NCI-H82 treated with DMSO at 0.1 percent for 48 hours (cell line): Measurements from ENCODE around the gene TMEM266.

Experiments
- DNase-seq: peaks from one replicate; lab custom pipeline; 2025; ENCODE audit not compliant: unreplicated experiment; lab: John Stamatoyannopoulos, UW

Gene TMEM266

DNA sequence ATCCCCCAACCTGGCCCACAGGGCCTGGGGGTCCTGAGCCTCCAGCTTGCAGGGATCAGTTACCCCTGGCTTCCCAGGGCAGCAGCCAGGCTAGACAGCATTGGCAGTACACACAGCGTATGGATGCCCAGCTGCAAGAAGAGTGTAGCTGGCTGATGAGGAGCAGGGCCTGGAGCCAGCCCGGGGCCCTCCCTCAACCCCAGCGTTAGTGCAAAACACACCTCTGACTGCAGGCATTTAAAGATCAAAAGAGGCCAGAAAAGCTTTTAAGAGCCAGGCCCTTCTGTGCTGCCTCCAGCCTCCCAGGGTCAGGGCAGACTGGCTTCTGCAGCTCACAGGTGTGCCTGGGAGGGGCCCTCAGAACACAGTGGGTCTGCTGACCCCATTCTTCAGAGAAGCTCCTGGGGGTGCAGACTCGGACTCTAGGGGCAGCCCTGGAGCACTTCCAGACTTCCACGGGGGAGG, 140.9 kb downstream of the TMEM266 start:
- DNase-seq: no peak

DNA sequence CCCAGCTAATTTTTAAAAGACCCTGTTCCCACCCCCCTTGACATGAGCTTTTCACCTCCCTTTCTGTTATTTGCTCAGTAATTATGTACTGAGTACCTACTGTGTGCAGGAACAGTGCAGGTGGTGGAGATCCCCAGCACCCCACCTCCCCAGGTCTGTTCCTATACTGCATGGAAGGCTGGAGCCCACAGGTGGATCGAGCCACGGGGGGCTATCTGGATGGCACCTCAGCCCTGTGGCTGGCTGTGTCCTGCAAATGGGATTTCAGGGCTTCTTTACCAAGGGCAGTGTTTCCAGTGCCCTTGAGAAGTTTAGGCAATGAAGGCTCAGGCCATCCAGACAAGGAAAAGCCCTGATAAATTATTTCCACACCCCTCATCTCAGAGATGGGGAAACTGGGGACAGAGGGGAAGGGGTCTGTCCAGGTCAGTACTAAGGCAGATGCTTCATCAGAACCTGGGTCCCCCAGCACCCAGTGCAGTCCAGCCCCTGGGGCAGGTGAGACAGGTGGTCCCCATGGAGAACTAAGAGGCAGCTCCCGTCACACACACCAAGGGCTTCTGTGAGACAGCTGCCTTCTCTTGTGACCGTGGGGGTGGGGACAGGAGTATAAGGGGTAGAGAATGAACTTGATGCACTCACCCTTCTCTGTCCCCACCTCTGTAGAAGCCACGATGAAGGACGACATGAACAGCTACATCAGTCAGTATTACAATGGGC, 141.9 kb downstream of the TMEM266 start:
- DNase-seq: no peak

DNA sequence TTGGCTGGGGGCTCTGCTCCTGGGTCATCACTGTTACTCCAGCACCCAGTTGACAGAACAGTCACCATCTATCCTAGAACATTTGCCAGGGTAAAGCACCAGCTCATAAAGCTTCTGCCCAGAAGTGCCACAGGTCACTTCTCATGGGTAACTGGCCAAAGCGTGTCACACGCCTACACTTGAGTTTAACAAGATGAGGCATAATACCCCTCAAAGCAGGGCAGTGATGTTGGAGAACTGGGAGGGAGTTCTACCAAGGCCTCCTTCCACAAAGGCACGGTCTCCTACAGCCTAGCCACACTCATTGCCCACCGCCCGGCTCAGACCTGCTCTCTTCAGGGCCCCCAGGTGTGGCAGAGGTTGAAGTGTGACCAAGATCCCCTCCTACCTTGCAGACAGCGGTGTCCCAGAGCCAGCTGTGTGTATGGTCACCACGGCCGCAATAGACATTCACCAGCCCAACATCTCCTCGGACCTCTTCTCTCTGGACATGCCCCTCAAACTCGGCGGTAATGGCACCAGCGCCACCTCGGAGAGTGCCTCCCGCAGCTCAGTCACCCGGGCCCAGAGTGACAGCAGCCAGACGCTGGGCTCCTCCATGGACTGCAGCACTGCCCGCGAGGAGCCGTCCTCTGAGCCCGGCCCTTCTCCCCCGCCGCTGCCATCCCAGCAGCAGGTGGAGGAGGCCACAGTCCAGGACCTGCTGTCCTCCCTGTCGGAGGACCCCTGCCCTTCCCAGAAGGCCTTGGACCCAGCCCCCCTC, 143.7 kb downstream of the TMEM266 start:
- no peak for DNase-seq

DNA sequence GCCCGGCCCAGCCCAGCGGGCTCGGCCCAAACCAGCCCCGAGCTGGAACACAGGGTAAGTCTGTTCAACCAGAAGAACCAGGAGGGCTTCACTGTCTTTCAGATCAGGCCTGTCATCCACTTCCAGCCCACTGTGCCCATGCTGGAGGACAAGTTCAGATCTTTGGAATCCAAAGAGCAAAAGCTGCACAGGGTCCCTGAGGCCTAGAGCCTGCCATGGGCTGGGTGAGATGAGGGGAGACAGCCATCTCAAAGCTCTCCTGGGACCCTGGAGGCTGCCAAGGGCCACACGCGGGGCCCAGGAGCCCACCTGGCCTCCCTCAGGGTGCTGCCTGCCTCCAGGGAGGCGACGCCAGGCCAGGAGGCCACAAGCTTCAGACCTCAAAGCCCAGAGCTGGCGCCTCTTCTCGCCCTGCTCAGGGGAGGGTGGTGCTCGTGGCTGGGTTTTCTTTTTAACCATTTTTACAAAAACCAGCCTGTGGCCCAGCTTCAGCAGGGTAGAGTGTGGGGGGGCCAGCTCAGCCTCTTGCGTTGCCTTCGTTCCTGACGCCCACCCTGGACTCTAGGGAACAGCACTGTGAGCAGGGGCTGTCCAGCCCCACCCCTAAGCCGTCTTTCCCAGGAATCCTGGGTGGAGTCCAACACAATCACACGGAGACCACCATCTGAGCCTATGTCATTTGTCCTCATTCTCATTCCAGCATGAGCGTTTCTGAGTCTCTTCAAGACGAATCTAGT, 144.5 kb downstream of the TMEM266 start:
- DNase-seq: no peak

DNA sequence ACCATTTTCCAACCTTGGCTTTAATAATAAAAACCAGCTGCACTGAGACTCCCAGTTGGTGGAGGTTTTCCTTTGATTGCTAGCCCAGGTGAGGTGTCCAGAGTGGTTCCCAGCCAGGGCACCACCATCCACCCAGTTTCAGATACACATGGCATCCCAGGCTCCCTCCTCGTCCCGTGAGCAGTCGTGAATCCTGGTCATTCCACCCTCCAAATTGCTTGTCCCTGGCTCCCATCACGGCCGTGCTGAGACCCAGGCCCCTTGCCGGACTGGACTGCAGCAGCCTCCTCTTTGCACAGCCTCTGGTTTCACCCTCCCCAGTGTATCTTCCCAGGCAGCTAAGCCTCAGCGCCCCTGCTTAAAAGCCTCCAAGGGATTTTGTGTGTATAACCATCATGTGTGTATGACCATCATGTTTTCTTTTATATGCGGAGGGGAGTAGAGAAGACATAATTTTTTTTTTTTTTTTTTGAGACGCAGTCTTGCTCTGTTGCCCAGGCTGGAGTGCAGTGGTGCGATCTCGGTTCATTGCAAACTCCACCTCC, 145.2 kb downstream of the TMEM266 start:
- DNase-seq: no peak

DNA sequence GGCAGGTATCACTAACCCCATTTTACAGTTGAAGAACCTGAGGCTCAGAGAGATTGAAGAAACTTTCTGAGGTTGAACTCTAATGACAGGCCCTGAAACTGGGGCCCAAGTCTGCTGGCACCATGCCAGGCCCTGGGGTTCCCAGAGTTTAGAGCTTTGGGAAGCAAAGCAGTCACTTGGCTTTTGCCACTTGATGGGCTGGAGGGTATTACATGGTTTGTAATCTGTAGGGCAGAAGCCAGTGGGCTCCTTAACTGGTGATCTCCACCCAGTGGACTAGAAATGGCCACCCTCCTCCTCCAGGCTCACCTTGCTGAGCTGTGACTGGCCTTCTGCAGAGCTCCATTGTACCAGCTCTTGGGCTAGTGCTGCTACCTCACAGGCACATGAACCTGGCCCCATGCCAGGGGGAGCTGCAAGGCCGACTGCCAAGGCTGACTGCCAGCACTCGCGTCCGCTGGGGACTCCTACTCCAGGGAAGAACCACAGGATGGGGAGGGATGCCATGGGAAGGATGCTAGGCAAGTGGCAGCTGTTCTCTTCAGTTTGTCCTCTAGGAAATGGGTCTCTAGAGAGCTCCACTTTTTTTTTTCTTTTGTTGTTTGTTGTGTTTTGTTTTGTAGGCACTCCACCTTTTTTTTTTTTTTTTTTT, 146.7 kb downstream of the TMEM266 start:
- DNase-seq: no peak

DNA sequence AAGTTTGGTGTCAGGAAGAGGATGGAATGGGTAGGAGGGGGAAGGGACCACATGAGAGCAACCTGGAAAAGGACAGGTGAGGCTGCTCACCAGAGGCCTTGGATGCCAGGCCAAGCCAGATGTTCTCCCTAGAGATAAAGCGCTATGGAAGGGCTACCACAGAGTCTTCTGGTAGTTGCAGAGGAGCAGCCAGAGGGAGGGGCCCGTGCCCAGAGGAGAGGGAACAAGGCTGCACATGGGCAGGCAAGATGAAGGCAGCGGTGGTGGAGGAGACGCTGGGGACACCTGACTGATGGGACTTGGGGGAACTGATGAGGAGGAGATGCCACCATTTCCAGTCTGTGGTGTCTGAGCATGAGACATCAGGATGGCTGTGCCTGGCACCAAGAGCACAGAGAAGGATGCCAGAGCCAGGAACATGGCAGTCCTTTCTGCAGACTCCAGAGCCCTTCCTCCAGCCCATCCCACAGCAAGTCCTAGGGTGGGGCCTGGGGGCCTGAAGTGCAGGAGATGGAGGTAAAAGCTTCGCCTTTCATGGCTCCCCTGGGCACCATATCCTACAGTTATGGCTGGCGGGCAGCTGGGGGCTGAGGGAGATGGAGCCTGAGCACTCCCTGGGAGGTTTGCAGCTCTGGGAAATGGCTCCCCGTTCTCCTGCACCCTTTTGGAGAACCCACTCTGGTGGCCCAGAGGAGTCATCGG, 148.4 kb downstream of the TMEM266 start:
- no peak for DNase-seq

DNA sequence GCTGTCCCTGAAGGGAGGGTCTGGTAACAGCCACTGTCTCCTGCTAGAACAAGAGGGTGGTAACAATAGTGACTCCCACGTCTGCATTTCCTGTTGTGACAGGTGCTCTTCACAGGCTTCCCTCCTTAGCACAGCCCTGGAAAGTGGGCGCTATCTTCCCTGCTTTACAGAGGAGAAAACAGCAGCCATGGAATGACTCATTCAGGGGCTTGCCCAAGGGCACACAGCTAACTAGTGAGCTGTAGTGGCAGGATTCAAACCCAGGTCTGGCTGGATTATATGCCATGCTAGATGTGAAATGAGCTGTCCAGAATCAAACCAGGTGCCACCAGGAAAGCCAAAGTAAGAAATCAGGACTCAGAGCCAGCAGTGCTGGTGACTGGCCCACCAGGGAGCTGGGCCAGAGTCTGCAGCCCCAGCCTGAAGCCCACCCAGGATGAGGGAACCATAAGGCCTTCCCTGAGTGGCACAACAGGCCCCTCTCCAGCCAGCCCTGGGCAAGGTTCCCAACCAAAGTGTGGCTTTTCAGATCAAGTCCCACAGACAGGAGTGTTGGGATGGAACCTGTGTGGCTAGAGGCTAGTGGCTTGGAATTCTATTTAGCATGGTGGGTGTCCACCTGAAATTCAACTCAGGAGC, 149.1 kb downstream of the TMEM266 start:
- no peak for DNase-seq

DNA sequence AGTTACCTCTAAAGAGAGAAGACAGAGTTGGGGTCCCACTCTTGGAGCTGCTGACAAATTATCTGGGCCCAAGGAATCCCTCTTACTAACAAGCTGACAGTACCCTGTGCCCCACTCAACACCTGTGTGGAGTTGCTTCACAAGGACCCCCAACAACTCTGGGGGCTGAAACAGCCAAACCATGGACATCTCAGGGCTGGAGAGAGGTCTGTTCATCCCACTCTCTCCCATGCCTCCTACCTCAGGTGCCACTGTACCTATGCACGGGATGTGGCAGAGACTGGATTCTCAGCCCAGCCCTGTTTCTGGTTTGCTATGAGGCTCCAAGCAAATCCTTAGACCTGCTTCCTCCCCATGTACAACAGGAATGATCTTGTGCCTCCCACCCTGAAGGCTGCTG, 149.7 kb downstream of the TMEM266 start:
- DNase-seq: no peak

DNA sequence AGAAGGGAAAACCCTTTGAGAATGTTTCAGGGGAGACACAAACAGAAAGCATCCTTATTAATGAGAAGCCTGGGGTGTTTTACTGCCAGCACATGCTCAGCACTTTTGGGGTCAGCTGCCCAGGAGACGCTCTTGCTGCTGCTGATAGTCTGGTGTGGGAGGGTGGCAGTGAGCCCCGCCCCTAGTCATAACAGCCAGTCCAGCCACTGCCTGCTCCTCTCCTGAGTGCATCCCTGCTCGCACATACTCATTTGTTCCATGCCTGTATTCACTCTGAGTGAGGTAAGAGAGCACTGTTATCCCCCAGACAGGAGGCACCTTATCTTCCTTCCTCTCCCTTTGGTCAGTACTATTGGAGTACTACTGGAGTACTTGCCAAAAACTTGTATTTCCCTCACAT, 150.2 kb downstream of the TMEM266 start:
- DNase-seq: no peak

DNA sequence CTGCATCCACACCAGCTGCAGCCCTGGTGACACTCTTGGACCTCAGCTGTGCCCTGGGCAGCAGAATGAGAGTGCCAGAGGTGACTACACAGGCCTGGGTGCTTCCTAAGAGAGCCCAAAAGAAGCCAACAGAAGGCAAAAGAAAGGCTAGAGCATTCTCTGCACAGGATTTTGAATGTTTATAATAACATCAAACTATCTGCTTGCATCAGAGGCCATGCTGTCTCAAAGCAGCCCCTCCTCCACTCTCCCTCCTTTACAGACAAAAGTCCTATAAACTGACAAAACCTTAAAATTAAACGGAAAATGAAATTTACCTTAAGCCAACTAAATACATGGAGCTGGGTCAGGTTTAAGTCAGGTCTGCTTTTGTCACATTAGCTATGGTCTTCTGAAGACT, 155.8 kb downstream of the TMEM266 start:
- no peak for DNase-seq

DNA sequence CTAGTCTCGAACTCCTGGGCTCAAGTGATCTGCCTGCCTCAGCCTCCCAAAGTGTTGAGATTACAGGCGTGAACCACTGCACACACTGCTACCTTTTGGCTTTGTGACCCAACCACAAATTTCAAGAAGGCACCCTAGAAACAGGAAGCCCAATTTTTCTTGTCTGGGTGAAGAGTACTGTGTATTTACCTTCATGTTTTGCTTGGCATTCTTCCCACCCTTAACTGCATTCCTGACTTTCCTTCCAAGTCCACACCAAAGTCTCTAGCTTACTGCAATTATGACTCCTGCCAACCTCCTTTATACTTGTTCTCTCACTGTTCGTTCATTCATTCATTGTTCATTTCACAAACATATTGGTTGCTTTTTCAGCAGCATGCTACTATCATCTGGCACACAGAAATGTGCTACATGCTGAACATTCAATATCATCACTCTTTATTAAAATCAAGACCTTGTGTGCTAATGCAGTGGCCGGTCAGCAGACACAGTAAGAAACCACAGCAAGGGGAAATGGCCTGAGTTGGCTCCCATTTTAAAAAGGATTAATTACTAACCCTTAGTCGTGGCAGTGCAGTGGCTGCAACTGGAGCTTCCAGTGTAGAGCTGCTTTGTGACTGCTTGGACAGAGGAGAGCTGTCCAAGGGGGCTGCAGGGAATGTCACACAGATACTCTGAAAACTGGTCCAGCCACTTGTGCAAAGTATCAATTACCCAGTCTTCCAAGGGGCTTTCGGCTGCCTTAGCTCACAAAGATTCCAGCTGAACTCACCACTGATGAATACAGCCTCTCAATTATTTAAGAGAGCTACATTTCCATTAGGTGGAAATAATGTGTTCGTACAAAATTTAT, 157.5 kb downstream of the TMEM266 start:
- DNase-seq: no peak

DNA sequence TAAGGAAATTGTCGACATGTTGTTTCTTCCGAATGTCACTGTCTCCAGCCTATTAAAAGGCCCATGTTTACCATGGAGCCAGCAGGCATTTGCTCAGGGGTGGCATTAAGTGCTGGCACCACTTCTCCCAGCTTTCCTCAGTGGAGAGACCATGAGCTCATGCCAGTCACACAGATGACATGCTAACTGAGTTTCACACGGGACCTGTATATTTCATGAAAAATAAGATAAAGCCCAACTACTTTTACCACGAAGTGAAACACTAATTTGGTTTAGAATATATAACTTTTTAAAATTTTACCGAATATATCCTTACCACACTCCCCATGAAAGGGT, 158.1 kb downstream of the TMEM266 start:
- DNase-seq: no peak

DNA sequence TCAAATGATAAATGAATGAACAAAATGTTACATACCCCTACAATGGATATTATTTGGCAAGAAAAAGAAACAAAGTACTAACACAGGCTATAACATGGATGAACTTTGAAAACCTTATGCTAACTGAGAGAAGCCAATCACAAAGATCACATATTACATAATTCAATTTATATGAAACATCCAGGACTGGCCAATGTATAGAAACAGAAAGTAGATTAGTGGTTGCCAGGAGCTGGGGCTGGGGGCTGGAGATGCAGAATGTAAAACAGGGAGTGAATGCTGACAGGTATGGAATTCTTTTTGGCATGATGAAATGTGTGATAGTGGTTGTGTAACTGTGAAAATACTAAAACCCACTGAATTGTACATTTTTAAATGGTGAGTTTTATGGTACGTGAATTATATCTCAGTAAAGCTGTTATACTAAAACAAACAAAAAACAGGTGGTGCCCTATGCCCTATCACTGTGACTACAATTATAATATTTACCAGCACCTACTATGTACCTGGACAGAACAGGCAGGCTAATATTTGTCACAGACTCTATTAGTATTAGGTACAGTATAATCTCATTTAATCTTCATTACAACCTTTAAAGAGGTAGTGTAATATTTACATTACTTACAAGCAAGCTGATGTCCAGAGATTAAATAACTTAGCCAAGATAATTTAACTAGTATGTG, 161.4 kb downstream of the TMEM266 start:
- DNase-seq: no peak

DNA sequence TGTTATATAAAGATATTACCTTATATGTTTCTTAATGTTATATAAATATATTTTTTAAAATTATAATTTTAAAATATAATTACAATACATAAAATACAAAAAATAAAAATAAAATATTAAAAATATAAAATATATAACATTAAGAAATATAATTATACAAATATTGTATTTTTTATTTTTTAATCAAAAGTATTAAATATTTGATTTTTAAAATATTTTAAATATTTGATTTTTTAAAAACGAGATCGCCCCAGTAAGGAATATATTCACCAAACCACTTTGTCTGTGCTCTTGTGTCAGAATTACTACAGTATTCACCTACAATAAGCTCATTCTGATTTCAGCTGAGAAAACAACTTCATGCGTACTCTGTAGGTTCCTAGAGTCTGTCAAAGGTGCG, 162.4 kb downstream of the TMEM266 start:
- no peak for DNase-seq

DNA sequence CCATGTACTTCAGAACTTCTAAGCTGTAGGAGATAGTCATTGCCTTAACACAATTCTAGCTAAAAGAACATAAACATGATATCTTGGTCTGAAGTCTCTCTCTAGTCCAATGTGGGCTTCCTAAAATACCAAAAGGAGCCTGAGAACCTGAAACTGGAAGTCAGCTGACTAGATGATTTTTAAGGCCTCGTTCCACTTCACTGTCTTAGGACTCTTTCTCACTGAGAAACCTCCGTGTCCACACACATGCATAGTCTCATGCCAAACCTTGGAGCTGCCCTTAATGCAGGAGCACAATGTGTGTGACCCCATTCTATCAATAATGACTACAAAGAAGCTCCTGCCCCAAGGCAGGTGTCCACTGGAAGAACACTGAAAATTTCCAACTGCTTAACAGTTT, 163.7 kb downstream of the TMEM266 start:
- DNase-seq: no peak

DNA sequence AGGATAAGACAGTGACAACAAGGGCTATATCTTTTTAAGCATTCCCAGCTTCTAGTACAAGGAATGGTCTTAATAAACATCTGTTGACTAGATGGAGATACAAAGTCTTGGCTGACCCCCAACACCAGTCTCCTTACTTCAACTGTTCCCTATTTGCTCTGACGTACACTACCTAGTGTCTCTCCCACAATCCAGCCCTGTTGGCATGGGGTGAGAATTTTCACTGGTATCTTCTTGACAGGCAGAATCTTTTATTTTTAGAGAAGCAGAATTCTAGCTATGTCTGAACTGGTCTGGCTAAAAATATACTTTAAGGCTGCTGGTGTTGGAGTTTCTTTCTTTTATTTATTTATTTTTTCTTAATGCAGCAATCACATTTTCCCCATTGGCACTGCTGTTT, 169.5 kb downstream of the TMEM266 start:
- no peak for DNase-seq

DNA sequence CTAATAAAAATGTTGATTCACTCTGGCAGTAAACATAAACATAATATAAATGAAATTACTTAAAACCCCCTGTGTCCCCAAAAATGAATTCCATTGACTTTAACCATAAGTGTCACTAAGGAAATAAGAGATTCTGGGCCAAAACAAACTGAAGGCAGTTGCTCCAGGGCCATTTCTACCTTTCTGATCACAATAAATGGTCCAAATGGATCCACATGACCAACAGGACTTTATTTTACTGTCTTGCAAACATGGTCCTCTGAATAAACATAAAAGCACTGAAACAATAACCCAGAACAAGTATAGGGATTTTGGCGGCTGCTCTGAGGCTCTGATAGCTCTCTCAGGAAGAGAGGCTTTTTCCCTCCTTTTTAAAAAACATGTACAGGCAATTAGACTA, 174.1 kb downstream of the TMEM266 start:
- no peak for DNase-seq
